AG04450 (cell line): ENCODE data around the gene GPR158. TPM values are rescaled to one million over a fixed set of nuclear protein-coding genes. Genes with fewer than 3 reads are reported as not detected.

ENCODE experiments used
- CTCF ChIA-PET: fragments of 300-600, 350-600 bp; formaldehyde crosslinking; extraction: SDS; loops from one replicate; lab custom pipeline; 2022; ENCODE audit warnings: antibody characterized with exemption, inconsistent platforms; lab: Charles Lee
- POLR2A ChIA-PET: fragments of 350-600 bp; formaldehyde crosslinking; extraction: SDS; loops from one replicate; lab custom pipeline; 2021; ENCODE audit warnings: antibody characterized with exemption, inconsistent platforms; lab: Yijun Ruan, JAX
- DNase-seq: peaks from one replicate; pipeline ENCODE4 v3.0.0-alpha.2; 2011; ENCODE audit warnings: low read depth, low spot score
- H3K27ac ChIP-seq: one replicate; pipeline ENCODE4 v1.5.1; 2012; ENCODE audit warnings: low read depth, low read length, control low read depth
- H3K27me3 ChIP-seq: one replicate; pipeline ENCODE4 v1.6.0; 2012; ENCODE audit warnings: low read length; ENCODE audit not compliant: control insufficient read depth, insufficient read depth
- H3K4me3 ChIP-seq: 2 replicates; pipeline ENCODE4 v1.5.1; 2011; ENCODE audit warnings: mild to moderate bottlenecking, low read depth, low read length, control low read depth
- H3K9me3 ChIP-seq: 2 replicates; pipeline ENCODE4 v1.5.1; 2012; ENCODE audit warnings: low read length; ENCODE audit not compliant: control insufficient read depth, insufficient read depth
- polyA plus RNA-seq: library from polyadenylated mRNA; depleted of rRNA; stranded (reverse); fragments of >200 nt; gene quantifications from 2 replicates; pipeline ENCODE4 v1.2.3, GENCODE V29; 2011
- TF ChIP-seq, protein P1 (sequence below): IDR thresholded peaks from 2 replicates; pipeline ENCODE4 v1.5.1; 2011; ENCODE audit warnings: low read depth, low read length, control low read depth, inconsistent platforms

Gene GPR158
- polyA plus RNA-seq, 1 experiment, result not detected

DNA sequence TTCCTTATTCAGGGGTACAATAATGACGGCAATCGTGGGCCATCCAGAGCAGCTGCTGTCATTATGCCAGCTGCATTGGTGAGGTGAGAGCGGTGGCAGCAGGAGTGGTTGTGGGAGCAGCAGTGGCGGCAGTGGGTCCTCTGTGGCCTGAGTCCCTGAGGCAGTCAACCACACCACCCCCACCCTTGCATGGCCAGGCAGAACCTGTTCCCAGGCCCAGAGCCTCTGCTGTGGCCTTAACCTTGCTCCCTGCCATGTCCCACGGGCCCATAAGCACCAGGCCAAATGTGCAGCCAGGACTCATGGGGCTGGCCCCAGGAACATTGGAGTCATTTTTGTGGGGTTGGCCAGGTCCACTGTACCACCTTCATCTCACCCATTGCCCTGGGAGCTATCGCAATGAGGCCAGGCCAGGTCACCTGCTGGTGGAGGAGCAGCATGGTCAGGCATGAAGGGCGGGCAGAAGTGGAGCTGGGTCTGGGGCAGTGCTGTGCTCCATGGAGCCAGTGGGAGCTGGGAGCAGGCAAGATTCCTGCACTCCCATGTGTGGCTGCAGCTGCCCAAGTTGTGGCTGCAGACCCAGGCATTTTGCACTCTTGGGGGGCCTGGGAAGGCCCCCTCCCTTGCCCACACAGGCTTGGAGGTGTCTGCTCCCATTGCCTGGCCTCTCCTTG, 213.5 kb downstream of the GPR158 start:
- TF ChIP-seq, protein P1, sequence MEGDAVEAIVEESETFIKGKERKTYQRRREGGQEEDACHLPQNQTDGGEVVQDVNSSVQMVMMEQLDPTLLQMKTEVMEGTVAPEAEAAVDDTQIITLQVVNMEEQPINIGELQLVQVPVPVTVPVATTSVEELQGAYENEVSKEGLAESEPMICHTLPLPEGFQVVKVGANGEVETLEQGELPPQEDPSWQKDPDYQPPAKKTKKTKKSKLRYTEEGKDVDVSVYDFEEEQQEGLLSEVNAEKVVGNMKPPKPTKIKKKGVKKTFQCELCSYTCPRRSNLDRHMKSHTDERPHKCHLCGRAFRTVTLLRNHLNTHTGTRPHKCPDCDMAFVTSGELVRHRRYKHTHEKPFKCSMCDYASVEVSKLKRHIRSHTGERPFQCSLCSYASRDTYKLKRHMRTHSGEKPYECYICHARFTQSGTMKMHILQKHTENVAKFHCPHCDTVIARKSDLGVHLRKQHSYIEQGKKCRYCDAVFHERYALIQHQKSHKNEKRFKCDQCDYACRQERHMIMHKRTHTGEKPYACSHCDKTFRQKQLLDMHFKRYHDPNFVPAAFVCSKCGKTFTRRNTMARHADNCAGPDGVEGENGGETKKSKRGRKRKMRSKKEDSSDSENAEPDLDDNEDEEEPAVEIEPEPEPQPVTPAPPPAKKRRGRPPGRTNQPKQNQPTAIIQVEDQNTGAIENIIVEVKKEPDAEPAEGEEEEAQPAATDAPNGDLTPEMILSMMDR, result no peak
- CTCF ChIA-PET, result no interaction called here
- DNase-seq, result no peak

DNA sequence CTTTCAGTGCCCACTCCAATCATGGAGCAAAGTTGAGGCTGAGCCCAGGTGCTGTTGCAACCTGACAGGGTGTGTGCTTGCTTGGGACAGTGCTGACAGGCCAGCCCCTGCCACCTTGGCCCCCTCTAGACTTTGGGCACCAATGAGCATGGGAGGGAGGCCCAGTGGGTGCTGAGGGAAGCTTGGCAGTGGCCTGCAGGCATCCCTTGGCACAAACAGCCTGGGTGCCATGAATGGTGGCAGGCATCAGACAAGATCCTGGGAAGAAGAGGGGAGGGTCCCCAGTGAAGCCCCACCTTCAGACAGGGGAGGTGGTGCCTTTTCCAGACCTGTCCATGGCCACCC, 214.0 kb downstream of the GPR158 start:
- no peak for DNase-seq
- ChIA-PET POLR2A (no interaction called here), CTCF (no interaction called here)
- Histone ChIP-seq H3K27ac (no peak overlapping the region), H3K4me3 (no peak overlapping the region), H3K9me3 (peaks cover 21% of the 10 kb centered on the region), H3K27me3 (no peaks in the 10 kb centered on the region)
- TF ChIP-seq, protein P1, result no peak

More for the DNA sequence above, 213.5 kb downstream of the GPR158 start:
- no peaks in the 10 kb centered on the region for H3K27me3 ChIP-seq
- H3K9me3 ChIP-seq, result peaks cover 21% of the 10 kb centered on the region
- POLR2A ChIA-PET, result no interaction called here
- no peak overlapping the region for H3K27ac ChIP-seq
- H3K4me3 ChIP-seq, result no peak overlapping the region

DNA sequence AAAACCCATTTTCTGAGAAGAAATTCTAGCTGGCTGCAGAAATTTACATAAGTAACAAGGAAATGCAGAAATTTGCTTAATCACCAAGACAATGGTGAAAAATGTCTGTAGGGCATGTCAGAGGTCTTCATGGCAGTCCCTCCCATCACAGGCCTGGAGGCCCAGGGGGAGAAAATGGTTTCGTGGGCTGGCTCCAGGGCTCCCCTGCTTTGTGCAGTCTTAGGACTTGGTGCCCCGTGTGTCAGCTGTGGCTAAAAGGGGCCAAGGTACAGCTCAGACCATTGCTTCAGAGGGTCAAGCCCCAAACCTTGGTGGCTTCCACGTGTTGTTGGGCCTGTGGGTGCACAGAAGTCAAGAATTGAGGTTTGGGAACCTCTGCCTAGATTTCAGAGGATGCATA, 215.9 kb downstream of the GPR158 start:
- POLR2A ChIA-PET, result no interaction called here
- CTCF ChIA-PET, result no interaction called here

DNA sequence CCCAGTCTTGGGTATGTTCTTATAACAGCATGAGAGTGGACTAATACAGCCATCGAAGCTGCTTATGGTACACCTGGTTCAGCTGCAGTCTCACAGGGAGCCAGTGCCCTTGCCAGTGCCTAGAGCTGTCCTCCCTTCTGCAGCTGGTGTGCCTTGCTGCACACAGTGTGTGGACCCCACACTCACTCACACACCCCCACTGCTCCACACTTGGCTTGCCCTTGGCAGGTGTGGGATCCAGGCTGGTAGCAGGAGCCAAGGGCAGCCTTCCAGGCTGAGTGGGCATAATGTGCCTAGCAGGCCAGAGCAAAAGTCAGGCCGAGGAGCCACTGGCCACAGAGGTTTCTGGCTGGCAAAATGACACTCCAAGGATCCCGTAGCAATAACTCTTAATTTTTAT, 217.3 kb downstream of the GPR158 start:
- CTCF ChIA-PET, result no interaction called here
- TF ChIP-seq, protein P1, result no peak
- POLR2A ChIA-PET, result no interaction called here
- Histone ChIP-seq H3K27ac (no peak overlapping the region), H3K27me3 (no peaks in the 10 kb centered on the region), H3K9me3 (peaks cover 21% of the 10 kb centered on the region), H3K4me3 (no peak overlapping the region)
- no peak for DNase-seq

More for the DNA sequence above, 215.9 kb downstream of the GPR158 start:
- Histone ChIP-seq H3K4me3 (no peak overlapping the region), H3K27ac (no peak overlapping the region), H3K9me3 (peaks cover 21% of the 10 kb centered on the region), H3K27me3 (no peaks in the 10 kb centered on the region)
- TF ChIP-seq, protein P1, result no peak
- no peak for DNase-seq

DNA sequence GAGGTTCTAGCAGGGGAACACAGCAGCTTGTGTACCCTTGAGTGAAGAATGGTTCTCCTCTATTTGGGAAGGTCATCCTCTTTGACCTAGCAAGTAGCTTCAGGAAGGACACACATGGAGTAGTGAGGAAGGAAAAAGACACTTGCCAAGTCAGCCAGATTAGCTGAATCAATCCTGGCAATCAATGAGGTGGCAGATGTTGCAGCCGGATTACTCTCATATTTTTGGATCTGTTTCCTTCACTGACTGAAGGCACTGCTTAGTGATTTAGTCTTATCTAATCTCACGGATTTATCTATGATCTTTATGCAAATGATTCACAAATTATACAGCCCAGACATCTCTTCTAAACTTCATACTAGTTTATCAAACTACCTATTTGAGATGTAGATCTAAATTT, 218.8 kb downstream of the GPR158 start:
- POLR2A ChIA-PET, result no interaction called here

More for the DNA sequence above, 218.8 kb downstream of the GPR158 start:
- H3K9me3 ChIP-seq, result peaks cover 14% of the 10 kb centered on the region
- no peak overlapping the region for H3K4me3 ChIP-seq
- H3K27me3 ChIP-seq, result no peaks in the 10 kb centered on the region
- TF ChIP-seq, protein P1, result no peak
- CTCF ChIA-PET, result no interaction called here
- no peak overlapping the region for H3K27ac ChIP-seq
- DNase-seq, result no peak
